ENCODE measurements around the gene TET2. TPM values are rescaled to one million over a fixed set of nuclear protein-coding genes. Genes with fewer than 3 reads are reported as not detected.

TET2 gene
- total RNA-seq, 1 experiment from 2014 or later: 3.4 TPM

DNA sequence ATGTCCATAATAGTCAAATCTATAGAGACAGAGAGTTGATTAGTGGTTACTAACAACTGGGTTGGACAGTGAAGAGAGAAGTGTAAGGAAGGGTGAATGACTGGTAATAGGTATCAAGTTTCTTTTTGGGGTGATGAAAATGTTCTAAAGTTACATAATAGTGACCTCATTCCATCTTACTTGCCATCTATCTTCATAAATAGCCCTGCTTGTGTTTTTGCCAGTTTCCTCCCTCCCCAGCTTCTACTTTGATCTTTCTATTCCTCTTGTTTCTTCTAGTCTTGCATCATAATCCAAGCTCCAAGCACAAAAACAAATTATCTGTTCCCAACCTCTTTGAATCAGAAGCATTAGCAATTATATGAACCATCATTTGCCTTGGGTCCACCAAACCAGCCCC is 40.2 kb upstream of the TET2 start:
- DNase-seq (ENCODE audit: low spot score) (no peak), ATAC-seq (no peak)
- Mint-ChIP-seq H3K27me3 (ENCODE audit: low read depth) (peaks cover 20% of the 10 kb centered on the region), H3K4me1 (no peaks in the 10 kb centered on the region), H3K36me3 (no peaks in the 10 kb centered on the region), H3K4me3 (no peak overlapping the region), H3K9me3 (peaks cover 5% of the 10 kb centered on the region), H3K27ac (no peak overlapping the region)
- CTCF ChIA-PET: no interaction called here
- POLR2A ChIA-PET: no interaction called here
- no peak for TF ChIP-seq JUN (CRISPR knock-in tag; IDR thresholded peaks at IDR 0.05)
- no peak for TF ChIP-seq ZNF423 (CRISPR knock-in tag; IDR thresholded peaks at IDR 0.05)
- TF ChIP-seq, protein P1, sequence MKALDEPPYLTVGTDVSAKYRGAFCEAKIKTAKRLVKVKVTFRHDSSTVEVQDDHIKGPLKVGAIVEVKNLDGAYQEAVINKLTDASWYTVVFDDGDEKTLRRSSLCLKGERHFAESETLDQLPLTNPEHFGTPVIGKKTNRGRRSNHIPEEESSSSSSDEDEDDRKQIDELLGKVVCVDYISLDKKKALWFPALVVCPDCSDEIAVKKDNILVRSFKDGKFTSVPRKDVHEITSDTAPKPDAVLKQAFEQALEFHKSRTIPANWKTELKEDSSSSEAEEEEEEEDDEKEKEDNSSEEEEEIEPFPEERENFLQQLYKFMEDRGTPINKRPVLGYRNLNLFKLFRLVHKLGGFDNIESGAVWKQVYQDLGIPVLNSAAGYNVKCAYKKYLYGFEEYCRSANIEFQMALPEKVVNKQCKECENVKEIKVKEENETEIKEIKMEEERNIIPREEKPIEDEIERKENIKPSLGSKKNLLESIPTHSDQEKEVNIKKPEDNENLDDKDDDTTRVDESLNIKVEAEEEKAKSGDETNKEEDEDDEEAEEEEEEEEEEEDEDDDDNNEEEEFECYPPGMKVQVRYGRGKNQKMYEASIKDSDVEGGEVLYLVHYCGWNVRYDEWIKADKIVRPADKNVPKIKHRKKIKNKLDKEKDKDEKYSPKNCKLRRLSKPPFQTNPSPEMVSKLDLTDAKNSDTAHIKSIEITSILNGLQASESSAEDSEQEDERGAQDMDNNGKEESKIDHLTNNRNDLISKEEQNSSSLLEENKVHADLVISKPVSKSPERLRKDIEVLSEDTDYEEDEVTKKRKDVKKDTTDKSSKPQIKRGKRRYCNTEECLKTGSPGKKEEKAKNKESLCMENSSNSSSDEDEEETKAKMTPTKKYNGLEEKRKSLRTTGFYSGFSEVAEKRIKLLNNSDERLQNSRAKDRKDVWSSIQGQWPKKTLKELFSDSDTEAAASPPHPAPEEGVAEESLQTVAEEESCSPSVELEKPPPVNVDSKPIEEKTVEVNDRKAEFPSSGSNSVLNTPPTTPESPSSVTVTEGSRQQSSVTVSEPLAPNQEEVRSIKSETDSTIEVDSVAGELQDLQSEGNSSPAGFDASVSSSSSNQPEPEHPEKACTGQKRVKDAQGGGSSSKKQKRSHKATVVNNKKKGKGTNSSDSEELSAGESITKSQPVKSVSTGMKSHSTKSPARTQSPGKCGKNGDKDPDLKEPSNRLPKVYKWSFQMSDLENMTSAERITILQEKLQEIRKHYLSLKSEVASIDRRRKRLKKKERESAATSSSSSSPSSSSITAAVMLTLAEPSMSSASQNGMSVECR (CRISPR knock-in tag; IDR thresholded peaks at IDR 0.05; ENCODE audit: borderline replicate concordance): no peak
- TF ChIP-seq ZNF121 (CRISPR knock-in tag; IDR thresholded peaks at IDR 0.05): no peak
- TF ChIP-seq, protein P2, sequence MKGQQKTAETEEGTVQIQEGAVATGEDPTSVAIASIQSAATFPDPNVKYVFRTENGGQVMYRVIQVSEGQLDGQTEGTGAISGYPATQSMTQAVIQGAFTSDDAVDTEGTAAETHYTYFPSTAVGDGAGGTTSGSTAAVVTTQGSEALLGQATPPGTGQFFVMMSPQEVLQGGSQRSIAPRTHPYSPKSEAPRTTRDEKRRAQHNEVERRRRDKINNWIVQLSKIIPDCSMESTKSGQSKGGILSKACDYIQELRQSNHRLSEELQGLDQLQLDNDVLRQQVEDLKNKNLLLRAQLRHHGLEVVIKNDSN (CRISPR knock-in tag; IDR thresholded peaks at IDR 0.05): no peak
- TF ChIP-seq, protein P3, sequence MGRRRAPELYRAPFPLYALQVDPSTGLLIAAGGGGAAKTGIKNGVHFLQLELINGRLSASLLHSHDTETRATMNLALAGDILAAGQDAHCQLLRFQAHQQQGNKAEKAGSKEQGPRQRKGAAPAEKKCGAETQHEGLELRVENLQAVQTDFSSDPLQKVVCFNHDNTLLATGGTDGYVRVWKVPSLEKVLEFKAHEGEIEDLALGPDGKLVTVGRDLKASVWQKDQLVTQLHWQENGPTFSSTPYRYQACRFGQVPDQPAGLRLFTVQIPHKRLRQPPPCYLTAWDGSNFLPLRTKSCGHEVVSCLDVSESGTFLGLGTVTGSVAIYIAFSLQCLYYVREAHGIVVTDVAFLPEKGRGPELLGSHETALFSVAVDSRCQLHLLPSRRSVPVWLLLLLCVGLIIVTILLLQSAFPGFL (CRISPR knock-in tag; IDR thresholded peaks at IDR 0.05; ENCODE audit: borderline replicate concordance): no peak
- no peak for TF ChIP-seq SP1 (CRISPR knock-in tag; conservative IDR thresholded peaks at IDR 0.05)
- no peak for TF ChIP-seq SMAD3 (CRISPR knock-in tag; IDR thresholded peaks at IDR 0.05; ENCODE audit: borderline replicate concordance)
- TF ChIP-seq NFYB (CRISPR knock-in tag; conservative IDR thresholded peaks at IDR 0.05; ENCODE audit: low read depth): no peak
- TF ChIP-seq, protein P4, sequence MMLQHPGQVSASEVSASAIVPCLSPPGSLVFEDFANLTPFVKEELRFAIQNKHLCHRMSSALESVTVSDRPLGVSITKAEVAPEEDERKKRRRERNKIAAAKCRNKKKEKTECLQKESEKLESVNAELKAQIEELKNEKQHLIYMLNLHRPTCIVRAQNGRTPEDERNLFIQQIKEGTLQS (CRISPR knock-in tag; conservative IDR thresholded peaks at IDR 0.05): no peak
- no peak for TF ChIP-seq EMX1 (CRISPR knock-in tag; IDR thresholded peaks at IDR 0.05)
- no peak for TF ChIP-seq ZBTB21 (CRISPR knock-in tag; IDR thresholded peaks at IDR 0.05; ENCODE audit: borderline replicate concordance)
- TF ChIP-seq, protein P5, sequence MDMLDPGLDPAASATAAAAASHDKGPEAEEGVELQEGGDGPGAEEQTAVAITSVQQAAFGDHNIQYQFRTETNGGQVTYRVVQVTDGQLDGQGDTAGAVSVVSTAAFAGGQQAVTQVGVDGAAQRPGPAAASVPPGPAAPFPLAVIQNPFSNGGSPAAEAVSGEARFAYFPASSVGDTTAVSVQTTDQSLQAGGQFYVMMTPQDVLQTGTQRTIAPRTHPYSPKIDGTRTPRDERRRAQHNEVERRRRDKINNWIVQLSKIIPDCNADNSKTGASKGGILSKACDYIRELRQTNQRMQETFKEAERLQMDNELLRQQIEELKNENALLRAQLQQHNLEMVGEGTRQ (CRISPR knock-in tag; IDR thresholded peaks at IDR 0.05): no peak
- no peak for TF ChIP-seq RELA (CRISPR knock-in tag; IDR thresholded peaks at IDR 0.05; ENCODE audit: borderline replicate concordance)
- TF ChIP-seq, protein P6, sequence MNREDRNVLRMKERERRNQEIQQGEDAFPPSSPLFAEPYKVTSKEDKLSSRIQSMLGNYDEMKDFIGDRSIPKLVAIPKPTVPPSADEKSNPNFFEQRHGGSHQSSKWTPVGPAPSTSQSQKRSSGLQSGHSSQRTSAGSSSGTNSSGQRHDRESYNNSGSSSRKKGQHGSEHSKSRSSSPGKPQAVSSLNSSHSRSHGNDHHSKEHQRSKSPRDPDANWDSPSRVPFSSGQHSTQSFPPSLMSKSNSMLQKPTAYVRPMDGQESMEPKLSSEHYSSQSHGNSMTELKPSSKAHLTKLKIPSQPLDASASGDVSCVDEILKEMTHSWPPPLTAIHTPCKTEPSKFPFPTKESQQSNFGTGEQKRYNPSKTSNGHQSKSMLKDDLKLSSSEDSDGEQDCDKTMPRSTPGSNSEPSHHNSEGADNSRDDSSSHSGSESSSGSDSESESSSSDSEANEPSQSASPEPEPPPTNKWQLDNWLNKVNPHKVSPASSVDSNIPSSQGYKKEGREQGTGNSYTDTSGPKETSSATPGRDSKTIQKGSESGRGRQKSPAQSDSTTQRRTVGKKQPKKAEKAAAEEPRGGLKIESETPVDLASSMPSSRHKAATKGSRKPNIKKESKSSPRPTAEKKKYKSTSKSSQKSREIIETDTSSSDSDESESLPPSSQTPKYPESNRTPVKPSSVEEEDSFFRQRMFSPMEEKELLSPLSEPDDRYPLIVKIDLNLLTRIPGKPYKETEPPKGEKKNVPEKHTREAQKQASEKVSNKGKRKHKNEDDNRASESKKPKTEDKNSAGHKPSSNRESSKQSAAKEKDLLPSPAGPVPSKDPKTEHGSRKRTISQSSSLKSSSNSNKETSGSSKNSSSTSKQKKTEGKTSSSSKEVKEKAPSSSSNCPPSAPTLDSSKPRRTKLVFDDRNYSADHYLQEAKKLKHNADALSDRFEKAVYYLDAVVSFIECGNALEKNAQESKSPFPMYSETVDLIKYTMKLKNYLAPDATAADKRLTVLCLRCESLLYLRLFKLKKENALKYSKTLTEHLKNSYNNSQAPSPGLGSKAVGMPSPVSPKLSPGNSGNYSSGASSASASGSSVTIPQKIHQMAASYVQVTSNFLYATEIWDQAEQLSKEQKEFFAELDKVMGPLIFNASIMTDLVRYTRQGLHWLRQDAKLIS (CRISPR knock-in tag; IDR thresholded peaks at IDR 0.05; ENCODE audit: borderline replicate concordance): no peak
- TF ChIP-seq, protein P7, sequence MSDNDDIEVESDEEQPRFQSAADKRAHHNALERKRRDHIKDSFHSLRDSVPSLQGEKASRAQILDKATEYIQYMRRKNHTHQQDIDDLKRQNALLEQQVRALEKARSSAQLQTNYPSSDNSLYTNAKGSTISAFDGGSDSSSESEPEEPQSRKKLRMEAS (CRISPR knock-in tag; IDR thresholded peaks at IDR 0.05): no peak
- TF ChIP-seq, protein P8, sequence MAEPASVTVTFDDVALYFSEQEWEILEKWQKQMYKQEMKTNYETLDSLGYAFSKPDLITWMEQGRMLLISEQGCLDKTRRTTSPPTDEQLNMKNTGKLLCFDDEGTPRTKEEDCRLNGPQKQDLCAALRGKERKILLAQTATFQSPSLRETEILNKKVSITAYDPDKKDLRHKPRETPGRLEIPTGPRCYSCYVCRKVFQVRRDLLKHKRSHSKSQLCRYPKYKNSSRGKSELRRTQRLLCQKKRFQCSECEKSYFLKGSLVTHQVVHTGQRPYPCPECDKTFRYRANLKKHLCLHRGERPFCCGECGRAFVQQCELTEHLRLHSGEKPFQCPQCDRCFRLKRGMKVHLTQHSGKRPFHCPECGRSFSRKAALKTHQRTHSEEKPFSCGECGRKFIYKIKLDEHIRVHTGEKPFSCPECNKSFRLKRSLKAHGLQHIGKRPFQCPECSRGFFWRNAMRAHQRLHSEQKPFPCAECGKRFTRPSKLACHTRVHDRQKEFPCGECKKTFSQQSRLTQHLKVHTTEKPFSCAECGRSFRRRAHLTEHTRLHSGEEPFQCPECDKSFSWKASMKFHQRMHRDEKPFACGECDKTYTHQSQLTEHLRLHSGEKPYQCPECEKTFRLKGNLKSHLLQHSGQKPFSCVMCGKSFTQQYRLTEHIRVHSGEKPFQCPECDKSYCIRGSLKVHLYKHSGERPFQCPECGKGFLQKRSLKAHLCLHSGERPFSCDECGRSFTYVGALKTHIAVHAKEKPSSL (CRISPR knock-in tag; conservative IDR thresholded peaks at IDR 0.05): no peak
- no peak for TF ChIP-seq ZNF219 (CRISPR knock-in tag; IDR thresholded peaks at IDR 0.05; ENCODE audit: borderline replicate concordance)
- no peak for TF ChIP-seq GABPB1 (CRISPR knock-in tag; IDR thresholded peaks at IDR 0.05)
- TF ChIP-seq, protein P9, sequence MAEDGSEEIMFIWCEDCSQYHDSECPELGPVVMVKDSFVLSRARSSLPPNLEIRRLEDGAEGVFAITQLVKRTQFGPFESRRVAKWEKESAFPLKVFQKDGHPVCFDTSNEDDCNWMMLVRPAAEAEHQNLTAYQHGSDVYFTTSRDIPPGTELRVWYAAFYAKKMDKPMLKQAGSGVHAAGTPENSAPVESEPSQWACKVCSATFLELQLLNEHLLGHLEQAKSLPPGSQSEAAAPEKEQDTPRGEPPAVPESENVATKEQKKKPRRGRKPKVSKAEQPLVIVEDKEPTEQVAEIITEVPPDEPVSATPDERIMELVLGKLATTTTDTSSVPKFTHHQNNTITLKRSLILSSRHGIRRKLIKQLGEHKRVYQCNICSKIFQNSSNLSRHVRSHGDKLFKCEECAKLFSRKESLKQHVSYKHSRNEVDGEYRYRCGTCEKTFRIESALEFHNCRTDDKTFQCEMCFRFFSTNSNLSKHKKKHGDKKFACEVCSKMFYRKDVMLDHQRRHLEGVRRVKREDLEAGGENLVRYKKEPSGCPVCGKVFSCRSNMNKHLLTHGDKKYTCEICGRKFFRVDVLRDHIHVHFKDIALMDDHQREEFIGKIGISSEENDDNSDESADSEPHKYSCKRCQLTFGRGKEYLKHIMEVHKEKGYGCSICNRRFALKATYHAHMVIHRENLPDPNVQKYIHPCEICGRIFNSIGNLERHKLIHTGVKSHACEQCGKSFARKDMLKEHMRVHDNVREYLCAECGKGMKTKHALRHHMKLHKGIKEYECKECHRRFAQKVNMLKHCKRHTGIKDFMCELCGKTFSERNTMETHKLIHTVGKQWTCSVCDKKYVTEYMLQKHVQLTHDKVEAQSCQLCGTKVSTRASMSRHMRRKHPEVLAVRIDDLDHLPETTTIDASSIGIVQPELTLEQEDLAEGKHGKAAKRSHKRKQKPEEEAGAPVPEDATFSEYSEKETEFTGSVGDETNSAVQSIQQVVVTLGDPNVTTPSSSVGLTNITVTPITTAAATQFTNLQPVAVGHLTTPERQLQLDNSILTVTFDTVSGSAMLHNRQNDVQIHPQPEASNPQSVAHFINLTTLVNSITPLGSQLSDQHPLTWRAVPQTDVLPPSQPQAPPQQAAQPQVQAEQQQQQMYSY (CRISPR knock-in tag; IDR thresholded peaks at IDR 0.05): no peak

All from WTC11 (cell line).